Caco-2 (cell line): ENCODE data around the gene TIAM1. TPM values are rescaled to one million over a fixed set of nuclear protein-coding genes. Genes with fewer than 3 reads are reported as not detected.

ENCODE experiments used
- BruUV-seq: library from RNA; stranded (reverse); fragments of 400-500 nt; replicated peaks from 2 replicates; lab custom pipeline; 2021; lab: Mats Ljungman, UMichigan
- CTCF ChIA-PET: fragments of 300-600 bp; sonication (Branson Sonifier 250); formaldehyde crosslinking; loops from one replicate; lab custom pipeline; 2022; ENCODE audit warnings: antibody characterized with exemption; lab: Charles Lee
- POLR2A ChIA-PET: fragments of 300-600 bp; sonication (Branson Sonifier 250); formaldehyde crosslinking; loops from one replicate; lab custom pipeline; 2022; ENCODE audit warnings: antibody characterized with exemption; lab: Charles Lee
- DNase-seq, 2 experiments: peaks; one replicate each; pipeline versions ENCODE4 v3.0.0 to v3.0.0-alpha.2; 2020 to 2022
- H3K27me3 ChIP-seq: replicated peaks from 2 replicates; pipeline ENCODE4 v1.6.0; 2011; ENCODE audit warnings: low read length; ENCODE audit not compliant: control insufficient read depth, insufficient read depth
- H3K36me3 ChIP-seq: 2 replicates; pipeline ENCODE4 v1.5.1; 2011; ENCODE audit warnings: low read length; ENCODE audit not compliant: control insufficient read depth, insufficient read depth
- H3K4me1 ChIP-seq: fragments of 250-450 bp; sonication (Bioruptor Pico); 2 replicates; pipeline ENCODE4 v1.5.1; 2020; ENCODE audit warnings: mild to moderate bottlenecking
- H3K4me3 ChIP-seq: 2 replicates; pipeline ENCODE4 v1.5.1; 2011; ENCODE audit warnings: low read depth, mild to moderate bottlenecking, control low read depth, low read length
- H3K9me3 ChIP-seq: fragments of 250-450 bp; sonication (Bioruptor Pico); 2 replicates; pipeline ENCODE4 v1.5.1; 2020; ENCODE audit warnings: mild to moderate bottlenecking, moderate library complexity
- H3K27ac Mint-ChIP-seq: one replicate; pipeline ENCODE4 v1.8.0; 2022; ENCODE audit warnings: mixed read lengths; ENCODE audit not compliant: unreplicated experiment
- H3K27me3 Mint-ChIP-seq: one replicate; pipeline ENCODE4 v1.8.0; 2022; ENCODE audit warnings: mixed read lengths; ENCODE audit not compliant: insufficient read depth, unreplicated experiment
- H3K36me3 Mint-ChIP-seq: one replicate; pipeline ENCODE4 v1.8.0; 2022; ENCODE audit warnings: mild to moderate bottlenecking, mixed read lengths; ENCODE audit not compliant: insufficient read depth, unreplicated experiment
- H3K4me1 Mint-ChIP-seq: one replicate; pipeline ENCODE4 v1.8.0; 2022; ENCODE audit warnings: low read depth, mixed read lengths; ENCODE audit not compliant: unreplicated experiment
- H3K4me3 Mint-ChIP-seq: one replicate; pipeline ENCODE4 v1.8.0; 2022; ENCODE audit warnings: mild to moderate bottlenecking, moderate library complexity, mixed read lengths; ENCODE audit not compliant: unreplicated experiment
- H3K9me3 Mint-ChIP-seq: one replicate; pipeline ENCODE4 v1.8.0; 2022; ENCODE audit warnings: mixed read lengths; ENCODE audit not compliant: unreplicated experiment
- intact Hi-C: fragments of 100-400 bp; cut with micrococcal nuclease; formaldehyde crosslinking; loops from one replicate; pipeline ENCODE4 v1.10.0; 2022; ENCODE audit not compliant: unreplicated experiment
- total RNA-seq: library from RNA; stranded (reverse); gene quantifications from 2 replicates; pipeline ENCODE4 v1.2.3, GENCODE V29; 2022
- TF ChIP-seq, protein P1 (sequence below), 2 experiments: fragments of 200-600 bp in 1 of 2; IDR thresholded peaks; 1 replicate in 1 of 2; 2 replicates in 1 of 2; pipeline versions ENCODE4 v1.5.1 to v1.8.0; 2011 to 2022; ENCODE audit warnings: antibody characterized with exemption in 1 of 2, control low read depth in 1 of 2, inconsistent platforms in 1 of 2, low read depth in 1 of 2, low read length in 1 of 2, mild to moderate bottlenecking in 1 of 2, moderate library complexity in 1 of 2; ENCODE audit not compliant: insufficient read depth in 1 of 2, severe bottlenecking in 1 of 2, unreplicated experiment in 1 of 2

Gene TIAM1
- total RNA-seq, 1 experiment from 2014 or later: 5.2 TPM

DNA sequence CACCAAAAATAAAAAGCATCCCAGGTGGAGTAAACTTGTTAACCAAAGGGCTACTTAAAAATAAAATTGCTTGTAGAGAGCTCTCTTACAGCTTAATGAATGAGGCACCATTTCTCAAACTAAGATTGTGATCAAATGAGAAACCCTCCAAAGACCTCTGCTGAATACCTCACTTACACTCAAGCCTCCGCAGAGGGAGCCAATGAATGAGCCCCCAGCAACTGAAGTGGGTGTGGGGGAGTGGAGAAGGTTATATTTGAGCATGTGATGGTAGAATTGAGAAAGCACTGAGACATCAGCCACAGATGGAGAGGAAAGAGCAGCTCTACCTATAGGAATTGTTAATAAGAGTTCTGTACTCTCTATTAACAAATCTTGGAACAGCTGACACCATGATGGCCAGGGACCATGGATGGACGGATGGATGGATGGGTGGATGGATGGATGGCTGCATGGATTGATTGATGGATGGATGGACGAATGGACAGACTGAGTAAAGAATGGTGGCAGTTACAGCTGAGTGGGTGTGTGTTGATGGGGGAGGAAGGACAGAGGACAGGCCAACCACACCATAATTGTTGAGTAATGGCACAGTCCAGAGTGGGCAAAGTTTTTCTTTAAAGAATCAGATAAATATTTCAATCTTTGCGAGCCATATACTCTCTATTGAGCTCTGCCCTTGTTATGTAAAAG lies 20.3 kb upstream of the TIAM1 start:
- Mint-ChIP-seq H3K36me3 (no peaks in the 10 kb centered on the region), H3K4me3 (no peak overlapping the region), H3K27ac (no peak overlapping the region), H3K4me1 (no peaks in the 10 kb centered on the region), H3K27me3 (no peaks in the 10 kb centered on the region), H3K9me3 (no peaks in the 10 kb centered on the region)
- H3K4me1 ChIP-seq: no peaks in the 10 kb centered on the region
- H3K4me3 ChIP-seq: no peak overlapping the region
- no peaks in the 10 kb centered on the region for H3K9me3 ChIP-seq
- BruUV-seq: no TSS peak
- DNase-seq: no peak
- intact Hi-C loops: no loop called here
- POLR2A ChIA-PET: no interaction called here
- CTCF ChIA-PET: no interaction called here
- TF ChIP-seq, protein P1, sequence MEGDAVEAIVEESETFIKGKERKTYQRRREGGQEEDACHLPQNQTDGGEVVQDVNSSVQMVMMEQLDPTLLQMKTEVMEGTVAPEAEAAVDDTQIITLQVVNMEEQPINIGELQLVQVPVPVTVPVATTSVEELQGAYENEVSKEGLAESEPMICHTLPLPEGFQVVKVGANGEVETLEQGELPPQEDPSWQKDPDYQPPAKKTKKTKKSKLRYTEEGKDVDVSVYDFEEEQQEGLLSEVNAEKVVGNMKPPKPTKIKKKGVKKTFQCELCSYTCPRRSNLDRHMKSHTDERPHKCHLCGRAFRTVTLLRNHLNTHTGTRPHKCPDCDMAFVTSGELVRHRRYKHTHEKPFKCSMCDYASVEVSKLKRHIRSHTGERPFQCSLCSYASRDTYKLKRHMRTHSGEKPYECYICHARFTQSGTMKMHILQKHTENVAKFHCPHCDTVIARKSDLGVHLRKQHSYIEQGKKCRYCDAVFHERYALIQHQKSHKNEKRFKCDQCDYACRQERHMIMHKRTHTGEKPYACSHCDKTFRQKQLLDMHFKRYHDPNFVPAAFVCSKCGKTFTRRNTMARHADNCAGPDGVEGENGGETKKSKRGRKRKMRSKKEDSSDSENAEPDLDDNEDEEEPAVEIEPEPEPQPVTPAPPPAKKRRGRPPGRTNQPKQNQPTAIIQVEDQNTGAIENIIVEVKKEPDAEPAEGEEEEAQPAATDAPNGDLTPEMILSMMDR (IDR thresholded peaks at IDR 0.05; ENCODE audit: insufficient read depth in 1 of 2, low read depth in 1 of 2, low read length in 1 of 2, severe bottlenecking in 1 of 2, unreplicated experiment in 1 of 2): no peak
- H3K36me3 ChIP-seq: no peaks in the 10 kb centered on the region
- no peaks in the 10 kb centered on the region for H3K27me3 ChIP-seq

DNA sequence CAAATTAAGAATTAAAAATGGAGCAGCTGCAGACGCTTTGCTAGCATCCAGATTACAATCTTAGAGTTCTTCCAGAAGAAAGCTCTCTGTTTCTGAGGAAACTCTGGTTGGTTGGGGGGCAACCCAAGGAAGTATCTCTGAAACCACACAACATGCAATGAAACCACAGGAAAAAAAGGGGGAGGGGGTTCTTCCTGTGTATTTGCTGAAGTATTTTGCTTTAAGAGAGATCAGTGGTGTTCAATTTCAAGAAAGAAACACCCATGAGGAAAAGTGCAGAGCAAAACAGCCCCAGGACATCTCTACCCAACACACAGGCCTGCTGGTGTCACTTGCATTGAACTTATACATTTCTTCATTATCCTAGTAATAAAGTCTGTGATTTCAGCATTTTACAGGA lies 19.7 kb upstream of the TIAM1 start:
- Mint-ChIP-seq H3K9me3 (no peaks in the 10 kb centered on the region), H3K4me3 (no peak overlapping the region), H3K4me1 (no peaks in the 10 kb centered on the region), H3K27me3 (no peaks in the 10 kb centered on the region), H3K36me3 (no peaks in the 10 kb centered on the region), H3K27ac (no peak overlapping the region)
- TF ChIP-seq, protein P1 (IDR thresholded peaks at IDR 0.05; ENCODE audit: insufficient read depth in 1 of 2, low read depth in 1 of 2, low read length in 1 of 2, severe bottlenecking in 1 of 2, unreplicated experiment in 1 of 2): no peak
- H3K36me3 ChIP-seq: no peaks in the 10 kb centered on the region
- intact Hi-C loops: no loop called here
- CTCF ChIA-PET: no interaction called here
- no peaks in the 10 kb centered on the region for H3K9me3 ChIP-seq
- H3K27me3 ChIP-seq: no peaks in the 10 kb centered on the region
- H3K4me3 ChIP-seq: no peak overlapping the region
- H3K4me1 ChIP-seq: no peaks in the 10 kb centered on the region
- BruUV-seq: no TSS peak
- no peak for DNase-seq
- POLR2A ChIA-PET: no interaction called here

- no peak for DNase-seq
- Mint-ChIP-seq H3K4me3 (no peak overlapping the region), H3K4me1 (no peaks in the 10 kb centered on the region), H3K27me3 (no peaks in the 10 kb centered on the region), H3K9me3 (no peaks in the 10 kb centered on the region), H3K27ac (no peak overlapping the region), H3K36me3 (no peaks in the 10 kb centered on the region)
- Histone ChIP-seq H3K36me3 (no peaks in the 10 kb centered on the region), H3K4me3 (no peak overlapping the region), H3K4me1 (no peaks in the 10 kb centered on the region), H3K9me3 (no peaks in the 10 kb centered on the region), H3K27me3 (no peaks in the 10 kb centered on the region)
- ChIA-PET POLR2A (no interaction called here), CTCF (no interaction called here)
- intact Hi-C loops: no loop called here
- BruUV-seq: no TSS peak
- TF ChIP-seq, protein P1 (IDR thresholded peaks at IDR 0.05; ENCODE audit: insufficient read depth in 1 of 2, low read depth in 1 of 2, low read length in 1 of 2, severe bottlenecking in 1 of 2, unreplicated experiment in 1 of 2): no peak
Measured at GRCh38 chr21:31360717-31361116, 16.7 kb upstream of the TIAM1 start.
